ENCODE measurements around the gene DIAPH1.

The DIAPH1 gene

DNA sequence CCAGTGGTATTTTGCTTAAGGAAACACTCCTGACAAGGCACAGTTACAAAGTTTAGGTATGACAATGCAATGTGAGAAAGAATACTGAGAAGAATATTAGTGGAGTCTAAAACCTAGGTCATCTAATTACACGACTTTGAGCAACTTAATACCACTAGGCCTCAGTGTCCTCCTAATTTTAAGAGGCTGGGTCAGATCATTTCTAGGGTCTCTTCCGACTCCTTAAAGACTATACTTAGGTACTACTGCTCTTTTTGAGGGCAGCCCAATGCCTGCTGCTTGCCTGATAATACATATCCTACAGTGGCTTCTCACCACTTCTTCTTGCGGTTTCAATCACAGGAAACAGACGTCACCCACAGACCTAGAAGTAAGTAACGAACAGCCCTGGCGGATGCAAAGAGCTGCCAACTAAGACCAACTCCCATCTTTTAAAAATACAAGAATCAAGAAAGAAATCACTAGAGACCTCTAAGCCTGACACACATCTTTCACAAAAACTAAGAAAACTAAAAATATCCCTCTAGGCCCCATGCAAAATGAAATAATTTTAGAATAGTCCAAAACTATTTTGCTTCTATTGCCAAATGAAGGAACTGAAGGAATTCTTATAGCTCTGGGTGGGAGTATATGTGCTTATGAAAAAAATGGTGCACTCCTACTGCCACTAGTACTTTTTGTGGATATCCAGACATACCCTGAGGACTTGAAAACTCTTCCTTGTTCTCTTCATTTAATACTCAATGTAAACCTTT, 13.1 kb downstream of the DIAPH1 start:
- Histone ChIP-seq H3K36me3 (ENCODE audit: insufficient read depth, low read length) (no peaks in the 10 kb centered on the region), H3K27me3 (ENCODE audit: control insufficient read depth, insufficient read depth, low read length) (no peaks in the 10 kb centered on the region), H3K4me1 (ENCODE audit: control insufficient read depth, insufficient read depth, low read length) (peaks cover 13% of the 10 kb centered on the region), H3K4me2 (ENCODE audit: low read length) (no peak overlapping the region), H3K9ac (ENCODE audit: low read depth, low read length) (no peak overlapping the region), H3K9me3 (replicated peaks; ENCODE audit: low read length) (no peaks in the 10 kb centered on the region), H3K4me3 (ENCODE audit: low read length) (no peak overlapping the region)

DNA sequence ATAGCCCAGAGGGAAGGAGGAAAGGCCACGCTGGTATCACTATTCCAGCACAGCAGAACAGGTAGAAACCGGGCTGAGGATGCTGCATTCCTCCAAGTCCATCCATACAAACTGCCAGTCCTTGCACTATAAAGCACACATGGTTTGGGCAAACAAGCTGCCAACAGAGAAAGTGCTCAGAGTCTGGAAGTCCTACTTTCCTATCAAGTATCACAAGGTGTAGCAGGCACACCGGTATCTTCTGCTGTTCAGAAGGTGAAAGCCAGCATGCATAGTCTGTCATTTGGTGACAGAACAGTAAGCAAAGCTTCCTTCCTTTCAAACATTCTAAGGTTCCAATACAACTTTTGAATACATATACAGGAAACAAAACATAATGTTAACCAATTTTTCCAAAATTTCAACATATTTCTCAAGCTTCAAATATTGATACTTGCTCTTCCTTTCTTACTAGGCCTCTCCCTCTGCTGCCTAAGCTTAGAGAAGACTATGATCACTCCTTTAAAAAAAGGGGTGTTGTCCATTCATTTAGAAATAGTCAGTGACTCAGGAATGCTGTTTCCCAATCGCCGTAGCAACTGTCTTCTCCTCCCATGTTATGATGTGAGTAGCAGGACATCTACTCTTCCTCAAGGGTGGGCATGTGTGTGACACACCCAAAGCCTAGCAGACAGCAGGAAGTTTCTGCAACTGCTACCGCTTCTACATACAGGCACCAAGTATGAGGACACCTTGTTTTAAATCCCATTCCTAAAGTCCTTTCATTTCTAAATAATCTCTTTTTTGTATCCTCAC, 14.7 kb downstream of the DIAPH1 start:
- H3K27me3 ChIP-seq (ENCODE audit: control insufficient read depth, insufficient read depth, low read length): no peaks in the 10 kb centered on the region
- no peaks in the 10 kb centered on the region for H3K36me3 ChIP-seq (ENCODE audit: insufficient read depth, low read length)
- peak overlapping the region; percentile 65 for H3K4me2 ChIP-seq (ENCODE audit: low read length)
- no peaks in the 10 kb centered on the region for H3K9me3 ChIP-seq (replicated peaks; ENCODE audit: low read length)
- peak overlapping the region; percentile 15 for H3K4me3 ChIP-seq (ENCODE audit: low read length)
- peaks cover 17% of the 10 kb centered on the region for H3K4me1 ChIP-seq (ENCODE audit: control insufficient read depth, insufficient read depth, low read length)
- H3K9ac ChIP-seq (ENCODE audit: low read depth, low read length): peak overlapping the region; percentile 61

GRCh38 chr5:141602606-141603005, 16.2 kb downstream of the DIAPH1 start:
- peaks cover 26% of the 10 kb centered on the region for H3K4me1 ChIP-seq (ENCODE audit: control insufficient read depth, insufficient read depth, low read length)
- no peak overlapping the region for H3K9ac ChIP-seq (ENCODE audit: low read depth, low read length)
- no peaks in the 10 kb centered on the region for H3K36me3 ChIP-seq (ENCODE audit: insufficient read depth, low read length)
- no peak overlapping the region for H3K4me2 ChIP-seq (ENCODE audit: low read length)
- H3K9me3 ChIP-seq (replicated peaks; ENCODE audit: low read length): no peaks in the 10 kb centered on the region
- H3K27me3 ChIP-seq (ENCODE audit: control insufficient read depth, insufficient read depth, low read length): no peaks in the 10 kb centered on the region
- H3K4me3 ChIP-seq (ENCODE audit: low read length): no peak overlapping the region

DNA sequence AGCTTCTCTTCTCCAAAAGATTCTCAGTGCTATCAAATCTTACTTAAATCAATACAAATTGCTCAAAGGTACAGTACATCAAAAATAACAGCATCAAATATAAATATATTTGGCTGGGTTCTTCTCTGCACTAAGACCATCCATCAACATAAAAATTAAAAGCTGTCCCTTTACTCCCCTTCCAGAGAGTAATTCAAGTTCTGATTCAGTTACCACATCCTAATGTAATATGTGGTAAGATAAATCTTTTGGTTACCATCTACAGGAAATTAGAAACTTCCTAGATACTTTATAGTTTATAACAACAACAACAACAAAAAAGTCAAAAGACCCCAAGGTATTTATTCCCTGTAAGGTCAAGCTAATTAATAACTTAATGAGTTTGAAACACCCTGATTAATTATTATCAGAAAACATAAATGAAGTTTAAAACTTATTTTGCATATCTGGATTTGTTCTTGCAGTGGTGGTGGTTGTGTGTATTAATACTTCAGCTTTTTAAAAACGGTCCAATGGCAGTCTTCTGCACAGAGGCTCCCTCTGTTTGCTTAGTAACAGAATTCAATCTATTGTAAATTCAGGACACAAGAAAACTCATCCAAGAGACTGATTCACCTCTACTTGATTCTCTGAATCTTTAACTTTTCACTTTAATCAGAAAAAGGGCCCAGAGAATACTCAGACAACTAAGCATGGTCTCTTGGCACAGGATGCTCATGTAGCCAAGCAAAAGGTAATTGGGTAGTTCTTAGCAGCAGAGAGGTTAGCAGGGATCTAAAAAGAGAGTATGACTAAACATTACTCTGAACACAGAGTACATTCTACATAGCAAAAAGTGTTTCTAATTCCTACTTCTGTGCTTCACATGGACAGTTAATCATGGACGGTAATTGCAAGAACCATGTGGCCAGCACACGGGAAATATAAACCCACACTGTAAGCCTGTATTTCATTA, 20.1 kb downstream of the DIAPH1 start:
- H3K4me1 ChIP-seq (ENCODE audit: control insufficient read depth, insufficient read depth, low read length): peaks cover 15% of the 10 kb centered on the region

DNA sequence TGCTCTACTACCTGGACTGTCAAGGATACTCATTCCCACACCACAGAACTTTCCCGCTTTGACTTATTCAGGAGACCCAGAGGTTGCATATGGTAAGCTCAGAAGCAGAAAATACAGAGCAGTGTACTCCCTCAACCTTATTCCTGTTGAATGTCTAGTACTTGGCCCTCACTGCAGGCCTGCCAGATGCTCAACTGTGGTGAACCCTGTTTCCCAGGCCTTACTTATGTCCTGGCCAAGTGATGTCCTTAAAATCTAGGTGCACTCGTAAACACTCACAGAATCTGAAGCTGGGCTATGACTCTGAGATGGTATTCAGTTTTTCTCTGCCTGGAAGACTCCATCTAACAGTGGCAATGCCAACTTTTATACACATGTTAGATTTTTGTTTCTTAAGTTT, 21.0 kb downstream of the DIAPH1 start:
- Histone ChIP-seq H3K4me1 (ENCODE audit: control insufficient read depth, insufficient read depth, low read length) (peaks cover 14% of the 10 kb centered on the region), H3K36me3 (ENCODE audit: insufficient read depth, low read length) (no peaks in the 10 kb centered on the region), H3K27me3 (ENCODE audit: control insufficient read depth, insufficient read depth, low read length) (no peaks in the 10 kb centered on the region), H3K9me3 (replicated peaks; ENCODE audit: low read length) (no peaks in the 10 kb centered on the region), H3K4me3 (ENCODE audit: low read length) (no peak overlapping the region), H3K9ac (ENCODE audit: low read depth, low read length) (no peak overlapping the region), H3K4me2 (ENCODE audit: low read length) (no peak overlapping the region)

More for the DNA sequence above, 20.1 kb downstream of the DIAPH1 start:
- Histone ChIP-seq H3K4me2 (ENCODE audit: low read length) (peak overlapping the region; percentile 10), H3K27me3 (ENCODE audit: control insufficient read depth, insufficient read depth, low read length) (no peaks in the 10 kb centered on the region), H3K36me3 (ENCODE audit: insufficient read depth, low read length) (no peaks in the 10 kb centered on the region), H3K9ac (ENCODE audit: low read depth, low read length) (no peak overlapping the region), H3K9me3 (replicated peaks; ENCODE audit: low read length) (no peaks in the 10 kb centered on the region), H3K4me3 (ENCODE audit: low read length) (no peak overlapping the region)

DNA sequence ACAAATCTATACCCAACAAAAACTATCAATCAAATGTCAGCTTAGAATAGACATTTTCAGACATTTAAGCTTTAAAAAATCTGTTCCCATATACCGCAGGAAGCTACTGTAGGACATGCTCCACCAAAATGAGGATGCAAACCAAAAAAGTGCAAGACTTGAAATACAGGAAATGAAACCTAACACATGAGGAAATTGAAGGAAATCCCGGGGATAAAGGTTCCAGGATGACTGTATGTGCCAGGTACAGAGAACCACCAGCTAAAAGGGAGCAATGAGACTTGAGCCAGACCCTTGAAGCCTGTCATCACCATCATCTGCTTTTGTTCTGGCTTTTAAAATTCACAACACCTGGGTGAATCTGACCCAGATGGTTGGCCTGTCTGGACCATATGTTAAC, 21.4 kb downstream of the DIAPH1 start:
- Histone ChIP-seq H3K4me1 (ENCODE audit: control insufficient read depth, insufficient read depth, low read length) (peaks cover 14% of the 10 kb centered on the region), H3K9ac (ENCODE audit: low read depth, low read length) (no peak overlapping the region)

DNA sequence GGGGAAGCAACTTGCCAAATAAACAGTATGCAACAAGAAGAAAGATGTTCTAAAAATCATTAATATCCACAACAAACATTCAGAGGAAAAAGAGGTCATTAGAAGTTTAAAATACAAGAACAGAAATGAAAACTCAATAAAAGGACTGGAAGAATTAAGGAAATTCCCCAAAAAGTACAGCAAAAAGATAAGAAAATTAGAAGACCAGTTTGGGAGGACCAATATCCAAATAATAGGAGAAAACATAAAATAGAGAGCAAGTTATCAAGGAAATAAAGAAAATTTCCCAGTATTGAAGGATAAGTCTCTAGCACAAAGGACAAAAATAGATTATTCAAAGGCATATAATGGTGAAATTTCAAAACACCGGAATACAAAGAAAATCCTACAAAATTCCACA, 21.9 kb downstream of the DIAPH1 start:
- Histone ChIP-seq H3K36me3 (ENCODE audit: insufficient read depth, low read length) (no peaks in the 10 kb centered on the region), H3K9me3 (replicated peaks; ENCODE audit: low read length) (no peaks in the 10 kb centered on the region), H3K4me3 (ENCODE audit: low read length) (no peak overlapping the region), H3K4me1 (ENCODE audit: control insufficient read depth, insufficient read depth, low read length) (peaks cover 14% of the 10 kb centered on the region), H3K4me2 (ENCODE audit: low read length) (no peak overlapping the region), H3K27me3 (ENCODE audit: control insufficient read depth, insufficient read depth, low read length) (no peaks in the 10 kb centered on the region), H3K9ac (ENCODE audit: low read depth, low read length) (no peak overlapping the region)

More for the DNA sequence above, 21.4 kb downstream of the DIAPH1 start:
- Histone ChIP-seq H3K4me3 (ENCODE audit: low read length) (no peak overlapping the region), H3K27me3 (ENCODE audit: control insufficient read depth, insufficient read depth, low read length) (no peaks in the 10 kb centered on the region), H3K9me3 (replicated peaks; ENCODE audit: low read length) (no peaks in the 10 kb centered on the region), H3K36me3 (ENCODE audit: insufficient read depth, low read length) (no peaks in the 10 kb centered on the region), H3K4me2 (ENCODE audit: low read length) (no peak overlapping the region)

- Histone ChIP-seq H3K4me3 (ENCODE audit: low read length) (no peak overlapping the region), H3K4me2 (ENCODE audit: low read length) (no peak overlapping the region), H3K9me3 (replicated peaks; ENCODE audit: low read length) (no peaks in the 10 kb centered on the region), H3K9ac (ENCODE audit: low read depth, low read length) (no peak overlapping the region), H3K4me1 (ENCODE audit: control insufficient read depth, insufficient read depth, low read length) (no peaks in the 10 kb centered on the region), H3K36me3 (ENCODE audit: insufficient read depth, low read length) (peaks cover 13% of the 10 kb centered on the region), H3K27me3 (ENCODE audit: control insufficient read depth, insufficient read depth, low read length) (no peaks in the 10 kb centered on the region)
Observed at GRCh38 chr5:141590127-141590526, 28.7 kb downstream of the DIAPH1 start.

- Histone ChIP-seq H3K9me3 (replicated peaks; ENCODE audit: low read length) (no peaks in the 10 kb centered on the region), H3K36me3 (ENCODE audit: insufficient read depth, low read length) (peaks cover 41% of the 10 kb centered on the region), H3K9ac (ENCODE audit: low read depth, low read length) (no peak overlapping the region), H3K4me1 (ENCODE audit: control insufficient read depth, insufficient read depth, low read length) (no peaks in the 10 kb centered on the region), H3K27me3 (ENCODE audit: control insufficient read depth, insufficient read depth, low read length) (no peaks in the 10 kb centered on the region), H3K4me2 (ENCODE audit: low read length) (no peak overlapping the region), H3K4me3 (ENCODE audit: low read length) (no peak overlapping the region)
Observed at GRCh38 chr5:141586246-141586645, 32.6 kb downstream of the DIAPH1 start.

GRCh38 chr5:141585594-141585993, 33.2 kb downstream of the DIAPH1 start:
- no peaks in the 10 kb centered on the region for H3K4me1 ChIP-seq (ENCODE audit: control insufficient read depth, insufficient read depth, low read length)
- no peaks in the 10 kb centered on the region for H3K9me3 ChIP-seq (replicated peaks; ENCODE audit: low read length)
- no peak overlapping the region for H3K4me2 ChIP-seq (ENCODE audit: low read length)
- H3K27me3 ChIP-seq (ENCODE audit: control insufficient read depth, insufficient read depth, low read length): no peaks in the 10 kb centered on the region
- no peak overlapping the region for H3K4me3 ChIP-seq (ENCODE audit: low read length)
- no peak overlapping the region for H3K9ac ChIP-seq (ENCODE audit: low read depth, low read length)
- H3K36me3 ChIP-seq (ENCODE audit: insufficient read depth, low read length): peaks cover 48% of the 10 kb centered on the region

DNA sequence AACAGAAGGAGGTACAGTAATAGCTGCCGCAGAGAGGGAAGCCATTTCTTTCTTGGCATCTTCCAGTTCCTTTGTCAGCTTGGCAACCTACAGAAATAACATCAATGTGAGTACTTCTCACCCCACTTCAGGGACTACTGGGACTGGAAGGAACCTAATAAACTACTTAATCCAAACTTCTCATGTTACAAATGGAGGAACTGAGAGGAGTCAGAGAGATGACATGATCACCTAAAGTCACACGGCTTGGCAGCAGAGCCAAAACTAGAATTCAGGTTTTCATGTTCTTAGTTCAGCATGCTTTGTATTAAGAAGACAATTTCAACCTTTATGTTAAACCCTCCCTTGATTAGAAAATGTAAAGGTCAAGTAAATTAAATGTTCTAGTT, 44.7 kb downstream of the DIAPH1 start:
- no peaks in the 10 kb centered on the region for H3K4me1 ChIP-seq (ENCODE audit: control insufficient read depth, insufficient read depth, low read length)
- H3K27me3 ChIP-seq (ENCODE audit: control insufficient read depth, insufficient read depth, low read length): no peaks in the 10 kb centered on the region
- H3K36me3 ChIP-seq (ENCODE audit: insufficient read depth, low read length): peaks cover 59% of the 10 kb centered on the region
- no peak overlapping the region for H3K4me2 ChIP-seq (ENCODE audit: low read length)
- H3K9ac ChIP-seq (ENCODE audit: low read depth, low read length): no peak overlapping the region
- H3K9me3 ChIP-seq (replicated peaks; ENCODE audit: low read length): no peaks in the 10 kb centered on the region
- no peak overlapping the region for H3K4me3 ChIP-seq (ENCODE audit: low read length)
